A673 (cell line): Measurements from ENCODE around the gene EEIG1. TPM values are rescaled to one million over a fixed set of nuclear protein-coding genes. Genes with fewer than 3 reads are reported as not detected.

Experiments
- BruUV-seq: library from RNA; stranded (reverse); fragments of 400-500 nt; replicated peaks from 2 replicates; lab custom pipeline; 2021; lab: Mats Ljungman, UMichigan
- CTCF ChIA-PET: fragments of 300-600 bp; sonication (Branson Sonifier 250); formaldehyde crosslinking; loops from one replicate; lab custom pipeline; 2022; ENCODE audit warnings: antibody characterized with exemption; lab: Charles Lee
- POLR2A ChIA-PET: fragments of 300-600 bp; sonication (Branson Sonifier 250); formaldehyde crosslinking; loops from one replicate; lab custom pipeline; 2022; ENCODE audit warnings: antibody characterized with exemption; ENCODE audit not compliant: low non-redundant PET; lab: Charles Lee
- DNase-seq: peaks from one replicate; pipeline ENCODE4 v3.0.0-alpha.2; 2015; ENCODE audit warnings: low spot score
- H3K27ac ChIP-seq: fragments of 200-600 bp; sonication (generic); 2 replicates; pipeline ENCODE4 v1.5.1; 2016; ENCODE audit warnings: mixed run types, low read depth, mild to moderate bottlenecking, mixed read lengths, antibody characterized with exemption, low read length; ENCODE audit not compliant: poor library complexity, severe bottlenecking
- H3K27me3 ChIP-seq: fragments of 200-600 bp; sonication (generic); replicated peaks from 2 replicates; pipeline ENCODE4 v1.6.1; 2017; ENCODE audit warnings: mixed run types, low read depth, mild to moderate bottlenecking, mixed read lengths, antibody characterized with exemption, low read length; ENCODE audit not compliant: insufficient read depth, poor library complexity
- H3K36me3 ChIP-seq: fragments of 200-600 bp; sonication (generic); 2 replicates; pipeline ENCODE4 v1.6.1; 2016; ENCODE audit warnings: mixed run types, mild to moderate bottlenecking, mixed read lengths, antibody characterized with exemption, low read length; ENCODE audit not compliant: insufficient read depth, poor library complexity, severe bottlenecking
- H3K4me1 ChIP-seq: fragments of 200-600 bp; sonication (generic); 2 replicates; pipeline ENCODE4 v1.6.1; 2017; ENCODE audit warnings: mixed run types, mild to moderate bottlenecking, mixed read lengths, antibody characterized with exemption, low read length; ENCODE audit not compliant: insufficient read depth, poor library complexity, severe bottlenecking
- H3K4me3 ChIP-seq: fragments of 200-600 bp; sonication (generic); 2 replicates; pipeline ENCODE4 v1.5.1; 2016; ENCODE audit warnings: low read depth, mixed run types, mild to moderate bottlenecking, mixed read lengths, low read length; ENCODE audit not compliant: poor library complexity, severe bottlenecking
- H3K9me3 ChIP-seq: fragments of 200-600 bp; sonication (generic); 2 replicates; pipeline ENCODE4 v1.6.1; 2016; ENCODE audit warnings: mixed run types, low read depth, mild to moderate bottlenecking, mixed read lengths, antibody characterized with exemption, low read length; ENCODE audit not compliant: poor library complexity, severe bottlenecking
- CTCF ChIP-seq: fragments of 300-800, 200-600 bp; sonication (generic); conservative IDR thresholded peaks from 2 replicates; pipeline ENCODE4 v1.5.1; 2017; ENCODE audit warnings: low read depth, mild to moderate bottlenecking, antibody characterized with exemption, low read length, moderate library complexity, mixed read lengths
- EZH2 ChIP-seq: fragments of 200-600 bp; sonication (generic); IDR thresholded peaks from 2 replicates; pipeline ENCODE4 v1.6.1; 2017; ENCODE audit warnings: borderline replicate concordance, low read depth, mild to moderate bottlenecking, mixed read lengths, antibody characterized with exemption, low read length; ENCODE audit not compliant: poor library complexity, severe bottlenecking
- intact Hi-C: fragments of 100-400 bp; cut with micrococcal nuclease; formaldehyde crosslinking; loops from one replicate; pipeline ENCODE4 v1.10.0; 2022; ENCODE audit not compliant: unreplicated experiment
- total RNA-seq: library from RNA; stranded (reverse); gene quantifications from 2 replicates; pipeline ENCODE4 v1.2.3, GENCODE V29; 2021

Gene EEIG1
- total RNA-seq, 1 experiment from 2014 or later: 34.1 TPM

GRCh38 chr9:127950513-127951289 is 30.1 kb downstream of the EEIG1 start:
- no peaks in the 10 kb centered on the region for H3K9me3 ChIP-seq
- H3K4me1 ChIP-seq: peaks cover 10% of the 10 kb centered on the region
- no TSS peak for BruUV-seq
- ChIA-PET CTCF (no interaction called here), POLR2A (no interaction called here)
- H3K27me3 ChIP-seq: no peaks in the 10 kb centered on the region
- H3K4me3 ChIP-seq: no peak overlapping the region
- H3K27ac ChIP-seq: no peak overlapping the region
- intact Hi-C loops: no loop called here
- DNase-seq: no peak
- TF ChIP-seq EZH2 (no peak), CTCF (no peak)
- H3K36me3 ChIP-seq: no peaks in the 10 kb centered on the region

- ChIA-PET CTCF (no interaction called here), POLR2A (no interaction called here)
- intact Hi-C loops: no loop called here
- H3K4me1 ChIP-seq: peaks cover 5% of the 10 kb centered on the region
- H3K36me3 ChIP-seq: peaks cover under 1% of the 10 kb centered on the region
- BruUV-seq: no TSS peak
- H3K9me3 ChIP-seq: no peaks in the 10 kb centered on the region
- no peak overlapping the region for H3K27ac ChIP-seq
- H3K27me3 ChIP-seq: no peaks in the 10 kb centered on the region
- no peak for DNase-seq
- no peak for TF ChIP-seq EZH2
- no peak for TF ChIP-seq CTCF
- no peak overlapping the region for H3K4me3 ChIP-seq
Measured at GRCh38 chr9:127949827-127950512, 30.8 kb downstream of the EEIG1 start.

- ChIA-PET POLR2A (interaction anchor here (0.7 kb wide), 1 partner anchor 74 kb away, joined by 3 read pairs; no protein-coding TSS in a partner anchor), CTCF (no interaction called here)
- peaks cover 8% of the 10 kb centered on the region for H3K36me3 ChIP-seq
- H3K4me1 ChIP-seq: peaks cover 7% of the 10 kb centered on the region
- H3K27me3 ChIP-seq: no peaks in the 10 kb centered on the region
- no peak overlapping the region for H3K27ac ChIP-seq
- intact Hi-C loops: no loop called here
- no peak for DNase-seq
- no TSS peak for BruUV-seq
- TF ChIP-seq EZH2 (no peak), CTCF (no peak)
- no peaks in the 10 kb centered on the region for H3K9me3 ChIP-seq
- H3K4me3 ChIP-seq: no peak overlapping the region
Measured at GRCh38 chr9:127947841-127948710, 32.7 kb downstream of the EEIG1 start.
